ENCODE measurements around the gene RPTOR.

The RPTOR gene

DNA sequence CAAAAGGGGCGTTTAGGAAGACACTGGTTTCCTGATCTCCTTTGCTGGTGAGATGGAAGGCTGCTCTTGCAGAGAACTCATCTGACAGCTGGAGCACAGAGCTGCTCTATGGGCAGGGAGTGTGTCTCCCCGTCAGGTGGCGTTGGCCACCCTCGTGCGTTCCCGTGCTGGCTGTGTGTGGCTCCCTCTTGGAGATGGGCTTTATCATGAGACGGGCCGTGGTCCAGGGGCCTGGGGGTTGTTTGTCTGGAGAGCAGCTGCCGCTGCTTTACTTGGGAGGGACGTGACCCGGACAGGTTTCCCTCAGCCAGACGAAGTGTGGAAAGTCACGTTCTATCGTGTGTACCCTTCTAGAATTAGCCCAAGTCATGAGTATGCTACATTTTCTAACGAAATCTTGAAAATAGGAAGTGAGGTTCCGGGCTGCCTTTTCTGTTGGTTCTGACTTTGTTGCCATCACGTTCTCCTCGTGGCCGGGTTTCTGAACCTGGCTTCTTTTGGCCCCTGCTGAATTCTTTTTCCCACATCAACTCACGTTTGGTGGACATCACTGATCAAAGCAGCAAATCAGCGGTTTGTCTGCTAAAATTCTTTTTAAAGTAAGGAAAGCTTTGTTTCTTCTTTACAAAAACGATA is 341.4 kb downstream of the RPTOR start:
- no peak for TF ChIP-seq POLR2A (IDR thresholded peaks at IDR 0.05; ENCODE audit: low read depth, low read length)
- TF ChIP-seq TAF1 (IDR thresholded peaks at IDR 0.05; ENCODE audit: low read depth, low read length), result no peak
- TF ChIP-seq PAX5 (IDR thresholded peaks at IDR 0.05; ENCODE audit: insufficient read depth, low read length, severe bottlenecking), result no peak
- 0 out of 2 replicates have a peak, but pooled peaks have one; percentile 15 for TF ChIP-seq SPI1 (IDR thresholded peaks at IDR 0.05; ENCODE audit: low read depth, low read length)
- DNase-seq (ENCODE audit: insufficient read length, low spot score) (no peak), FAIRE-seq (no peak)

DNA sequence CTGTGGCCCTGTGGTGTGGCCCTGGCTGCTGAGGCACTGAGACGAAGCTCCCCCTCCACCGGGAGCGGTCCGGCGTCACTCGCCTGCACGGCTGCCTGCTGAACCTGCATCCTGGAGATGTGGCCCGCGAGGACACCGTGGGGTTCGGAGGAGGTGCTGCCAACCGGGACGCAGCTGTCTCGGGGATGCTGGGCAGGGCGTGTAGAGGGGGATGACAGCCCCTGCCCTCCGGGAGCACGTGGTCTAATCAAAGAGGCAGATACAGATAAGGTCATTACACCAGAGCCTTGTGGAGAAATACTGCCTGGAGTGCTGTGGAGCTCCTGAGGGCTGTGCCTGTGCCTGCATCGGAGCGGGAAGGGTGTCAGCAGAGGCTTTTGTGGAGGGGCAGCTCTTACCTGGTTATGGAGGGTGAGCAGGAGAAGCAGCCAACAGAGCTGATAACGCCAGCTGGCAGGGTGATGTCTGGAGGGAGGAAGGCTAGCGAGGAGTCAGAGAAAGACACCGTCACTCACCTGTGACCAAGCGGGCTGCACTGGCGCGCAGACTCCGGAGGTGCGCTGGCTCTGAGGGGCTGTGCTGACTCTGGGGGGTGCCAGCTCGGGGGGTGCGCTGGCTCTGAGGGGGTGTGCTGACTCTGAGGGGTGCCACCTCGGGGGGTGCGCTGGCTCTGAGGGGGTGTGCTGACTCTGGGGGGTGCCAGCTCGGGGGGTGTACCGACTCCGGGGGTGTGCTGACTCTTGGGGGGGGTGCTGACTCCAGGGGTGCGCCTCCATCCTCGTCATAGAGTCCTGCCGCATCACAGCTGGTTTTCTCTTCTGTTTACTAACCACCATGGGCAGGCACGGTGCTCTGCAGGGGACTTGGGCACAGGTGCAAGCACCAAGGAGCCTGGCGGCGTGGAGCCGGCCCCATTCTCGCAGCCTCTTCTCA is 342.3 kb downstream of the RPTOR start:
- FAIRE-seq (no peak), DNase-seq (ENCODE audit: insufficient read length, low spot score) (no peak)
- TF ChIP-seq POLR2A (IDR thresholded peaks at IDR 0.05; ENCODE audit: low read depth, low read length), result no peak
- TF ChIP-seq PAX5 (IDR thresholded peaks at IDR 0.05; ENCODE audit: insufficient read depth, low read length, severe bottlenecking), result no peak
- TF ChIP-seq SPI1 (IDR thresholded peaks at IDR 0.05; ENCODE audit: low read depth, low read length), result no peak
- TF ChIP-seq POU2F2 (IDR thresholded peaks at IDR 0.05; ENCODE audit: low read depth, low read length), result no peak
- TF ChIP-seq TAF1 (IDR thresholded peaks at IDR 0.05; ENCODE audit: low read depth, low read length), result no peak
- TF ChIP-seq POLR2AphosphoS5 (IDR thresholded peaks at IDR 0.05; ENCODE audit: low read depth, low read length), result no peak

GRCh38 chr17:80887639-80888175 is 343.1 kb downstream of the RPTOR start:
- no peak for TF ChIP-seq PAX5 (IDR thresholded peaks at IDR 0.05; ENCODE audit: insufficient read depth, low read length, severe bottlenecking)
- no peak for TF ChIP-seq TAF1 (IDR thresholded peaks at IDR 0.05; ENCODE audit: low read depth, low read length)
- TF ChIP-seq SPI1 (IDR thresholded peaks at IDR 0.05; ENCODE audit: low read depth, low read length), result no peak
- no peak for TF ChIP-seq POLR2AphosphoS5 (IDR thresholded peaks at IDR 0.05; ENCODE audit: low read depth, low read length)
- TF ChIP-seq POU2F2 (IDR thresholded peaks at IDR 0.05; ENCODE audit: low read depth, low read length), result no peak
- no peak for TF ChIP-seq POLR2A (IDR thresholded peaks at IDR 0.05; ENCODE audit: low read depth, low read length)
- DNase-seq (ENCODE audit: insufficient read length, low spot score) (no peak), FAIRE-seq (no peak)

DNA sequence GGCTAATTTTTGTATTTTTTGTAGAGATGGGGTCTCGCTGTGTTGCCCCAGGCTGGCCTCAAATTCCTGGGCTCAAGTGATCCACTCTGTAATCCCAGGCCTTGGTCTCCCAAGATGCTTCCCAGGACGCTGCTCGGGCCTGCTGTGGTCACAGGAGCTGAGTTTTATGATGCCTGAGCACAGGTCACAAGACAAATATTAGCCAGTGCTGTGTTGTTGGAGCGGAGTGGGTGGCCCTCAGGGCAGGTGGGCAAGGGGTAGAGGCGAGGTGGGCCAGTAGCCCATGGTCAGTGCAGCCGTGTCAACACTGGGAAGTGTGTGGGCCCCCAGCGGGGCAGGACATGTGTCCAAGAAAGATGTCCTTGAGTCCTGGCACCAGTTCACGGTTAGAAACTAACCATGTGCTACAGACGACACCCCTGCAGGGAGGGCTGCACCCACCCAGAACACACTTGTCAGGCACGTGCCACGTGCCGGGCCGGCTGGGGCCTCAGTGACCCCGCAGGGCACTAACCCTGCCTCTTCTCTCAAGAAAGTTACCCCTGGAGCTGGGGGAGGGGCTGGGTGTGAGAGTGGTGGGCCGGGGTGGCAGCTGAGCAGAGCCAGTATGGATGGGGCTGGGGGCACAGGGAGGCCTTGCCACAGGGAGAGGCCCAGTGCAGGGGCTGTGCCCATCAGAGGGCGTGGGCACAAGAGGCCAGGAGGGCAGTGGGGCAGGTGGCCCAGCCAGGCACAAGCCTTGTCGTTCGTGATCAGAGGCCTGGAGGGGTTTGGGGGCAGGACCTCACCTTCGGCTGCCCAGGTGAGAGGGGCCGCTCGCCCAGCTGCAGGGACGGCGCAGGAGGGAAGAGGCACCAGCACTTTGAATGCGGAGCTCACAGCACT is 343.9 kb downstream of the RPTOR start:
- FAIRE-seq, result no peak
- no peak for TF ChIP-seq POLR2AphosphoS5 (IDR thresholded peaks at IDR 0.05; ENCODE audit: low read depth, low read length)
- no peak for TF ChIP-seq POU2F2 (IDR thresholded peaks at IDR 0.05; ENCODE audit: low read depth, low read length)
- TF ChIP-seq PAX5 (IDR thresholded peaks at IDR 0.05; ENCODE audit: insufficient read depth, low read length, severe bottlenecking), result no peak
- TF ChIP-seq TAF1 (IDR thresholded peaks at IDR 0.05; ENCODE audit: low read depth, low read length), result no peak
- no peak for TF ChIP-seq SPI1 (IDR thresholded peaks at IDR 0.05; ENCODE audit: low read depth, low read length)
- TF ChIP-seq POLR2A (IDR thresholded peaks at IDR 0.05; ENCODE audit: low read depth, low read length), result no peak
- DNase-seq (ENCODE audit: insufficient read length, low spot score), result no peak

GRCh38 chr17:80889231-80890195 is 344.9 kb downstream of the RPTOR start:
- TF ChIP-seq POLR2A (IDR thresholded peaks at IDR 0.05; ENCODE audit: low read depth, low read length) (no peak), TAF1 (IDR thresholded peaks at IDR 0.05; ENCODE audit: low read depth, low read length) (no peak), SPI1 (IDR thresholded peaks at IDR 0.05; ENCODE audit: low read depth, low read length) (no peak), PAX5 (IDR thresholded peaks at IDR 0.05; ENCODE audit: insufficient read depth, low read length, severe bottlenecking) (no peak), POU2F2 (IDR thresholded peaks at IDR 0.05; ENCODE audit: low read depth, low read length) (no peak), POLR2AphosphoS5 (IDR thresholded peaks at IDR 0.05; ENCODE audit: low read depth, low read length) (no peak)
- no peak for DNase-seq (ENCODE audit: insufficient read length, low spot score)
- no peak for FAIRE-seq

DNA sequence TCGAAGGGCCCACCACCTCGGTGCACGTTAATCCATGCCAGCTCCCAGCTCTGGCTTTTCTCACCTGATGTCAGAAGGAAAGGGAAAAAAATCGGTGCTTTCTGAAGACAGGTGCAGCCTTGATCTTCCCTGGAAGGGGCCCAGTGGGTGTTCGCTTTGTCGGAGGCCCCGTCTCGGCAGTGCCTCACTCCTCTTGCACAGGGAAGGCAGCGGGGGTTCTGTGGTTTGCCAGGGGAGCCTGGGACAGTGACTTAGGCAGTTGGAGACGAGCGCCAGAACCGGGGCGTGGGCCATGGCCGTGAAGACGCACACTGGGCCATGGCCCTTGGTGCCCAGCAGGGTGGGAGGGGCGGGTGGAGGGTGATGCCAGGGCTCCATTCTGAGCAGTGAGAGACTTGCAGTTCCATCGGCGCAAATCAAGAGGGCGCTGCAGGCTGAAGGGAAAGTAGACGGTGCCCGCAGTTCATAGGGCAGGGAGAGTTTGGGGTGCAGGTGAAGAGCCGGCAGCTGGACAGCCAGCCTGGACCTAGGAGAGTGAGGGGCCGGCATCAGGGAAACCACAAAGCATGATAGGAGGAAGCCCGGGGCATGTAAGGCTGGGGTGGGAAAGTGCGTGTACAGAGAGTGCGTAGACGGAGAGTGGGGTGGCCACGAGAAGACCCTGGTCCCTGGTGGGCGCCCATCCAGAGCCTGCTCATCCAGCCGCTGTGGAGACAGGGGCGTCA is 345.7 kb downstream of the RPTOR start:
- FAIRE-seq (no peak), DNase-seq (ENCODE audit: insufficient read length, low spot score) (no peak)
- TF ChIP-seq POU2F2 (IDR thresholded peaks at IDR 0.05; ENCODE audit: low read depth, low read length) (no peak), TAF1 (IDR thresholded peaks at IDR 0.05; ENCODE audit: low read depth, low read length) (no peak), PAX5 (IDR thresholded peaks at IDR 0.05; ENCODE audit: insufficient read depth, low read length, severe bottlenecking) (no peak), POLR2A (IDR thresholded peaks at IDR 0.05; ENCODE audit: low read depth, low read length) (no peak), SPI1 (IDR thresholded peaks at IDR 0.05; ENCODE audit: low read depth, low read length) (no peak), POLR2AphosphoS5 (IDR thresholded peaks at IDR 0.05; ENCODE audit: low read depth, low read length) (no peak)

GRCh38 chr17:80890921-80891396 is 346.3 kb downstream of the RPTOR start:
- no peak for FAIRE-seq
- no peak for TF ChIP-seq TAF1 (IDR thresholded peaks at IDR 0.05; ENCODE audit: low read depth, low read length)
- no peak for TF ChIP-seq POU2F2 (IDR thresholded peaks at IDR 0.05; ENCODE audit: low read depth, low read length)
- no peak for TF ChIP-seq POLR2A (IDR thresholded peaks at IDR 0.05; ENCODE audit: low read depth, low read length)
- no peak for TF ChIP-seq SPI1 (IDR thresholded peaks at IDR 0.05; ENCODE audit: low read depth, low read length)
- no peak for TF ChIP-seq POLR2AphosphoS5 (IDR thresholded peaks at IDR 0.05; ENCODE audit: low read depth, low read length)
- TF ChIP-seq PAX5 (IDR thresholded peaks at IDR 0.05; ENCODE audit: insufficient read depth, low read length, severe bottlenecking), result no peak
- DNase-seq (ENCODE audit: insufficient read length, low spot score), result no peak

Measured in GM12891 (cell line).